Subcutaneous adipose tissue (tissue), 4 donors: Measurements from ENCODE around the gene MDH2. TPM values are rescaled to one million over a fixed set of nuclear protein-coding genes. Genes with fewer than 3 reads are reported as not detected.

Experiments
- total RNA-seq, 4 donors: library from RNA; depleted of rRNA; stranded (reverse); fragments of >200 nt; gene quantifications; one replicate each; pipeline ENCODE4 v1.1.0, GENCODE V29; 2016
- TF ChIP-seq, protein P1 (sequence below): fragments of 450-650 bp; IDR thresholded peaks from one replicate; pipeline ENCODE4 v1.5.1; 2016; ENCODE audit warnings: low read depth, mild to moderate bottlenecking, control low read depth, antibody characterized with exemption, moderate library complexity

The MDH2 gene, protein sequence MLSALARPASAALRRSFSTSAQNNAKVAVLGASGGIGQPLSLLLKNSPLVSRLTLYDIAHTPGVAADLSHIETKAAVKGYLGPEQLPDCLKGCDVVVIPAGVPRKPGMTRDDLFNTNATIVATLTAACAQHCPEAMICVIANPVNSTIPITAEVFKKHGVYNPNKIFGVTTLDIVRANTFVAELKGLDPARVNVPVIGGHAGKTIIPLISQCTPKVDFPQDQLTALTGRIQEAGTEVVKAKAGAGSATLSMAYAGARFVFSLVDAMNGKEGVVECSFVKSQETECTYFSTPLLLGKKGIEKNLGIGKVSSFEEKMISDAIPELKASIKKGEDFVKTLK
- 10 to 100 TPM; 45.0 to 97.2 (median 63.6) TPM for total RNA-seq

DNA sequence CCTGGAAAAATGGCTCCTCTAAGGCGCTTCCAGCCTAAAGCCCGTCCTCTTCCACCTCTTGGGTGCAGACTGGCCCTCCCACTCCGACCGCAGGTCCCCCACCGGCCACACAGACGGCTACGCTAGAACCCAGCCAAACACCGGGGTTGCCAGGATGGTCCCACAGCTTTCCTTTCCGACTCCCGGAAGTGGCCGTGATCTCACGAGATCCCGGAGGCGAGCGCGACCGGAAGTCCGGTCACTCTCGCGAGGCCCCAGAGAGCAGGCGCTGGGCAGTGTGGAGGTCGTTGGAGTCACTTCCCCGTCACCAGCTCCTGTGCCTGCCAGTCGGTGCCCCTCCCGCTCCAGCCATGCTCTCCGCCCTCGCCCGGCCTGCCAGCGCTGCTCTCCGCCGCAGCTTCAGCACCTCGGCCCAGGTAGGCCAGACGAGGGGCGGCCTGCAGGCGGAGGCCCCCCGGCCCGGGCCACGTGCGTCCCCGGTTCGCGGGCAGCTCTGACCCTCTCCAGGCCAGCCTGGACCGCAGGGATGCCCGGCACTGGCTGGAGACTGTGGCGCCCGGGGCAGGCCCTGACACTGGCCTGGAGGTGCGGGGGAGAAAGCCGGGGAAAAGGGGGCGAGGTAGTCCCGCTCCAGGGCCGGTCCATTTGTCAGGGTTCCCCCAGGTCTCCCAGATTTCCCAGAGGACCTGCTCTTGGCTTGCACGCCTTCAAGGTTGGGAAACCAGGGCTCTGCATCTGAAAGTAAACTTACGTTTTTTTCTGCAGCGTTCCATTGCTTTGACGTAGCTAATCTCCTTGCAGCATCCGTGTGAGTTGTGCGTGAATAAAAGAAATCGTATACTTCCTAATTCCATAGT, at the start of gene MDH2, which contains the start of gene STYXL1:
Gene MDH2 (plus strand): TSS at position 296 of the 857 bp plus-strand sequence. CDS start 55 bp downstream, at position 351.
Gene STYXL1 (minus strand): TSS at position 190 of the 857 bp plus-strand sequence. CDS start 17,477 bp downstream, outside the sequence.
- TF ChIP-seq, protein P1, sequence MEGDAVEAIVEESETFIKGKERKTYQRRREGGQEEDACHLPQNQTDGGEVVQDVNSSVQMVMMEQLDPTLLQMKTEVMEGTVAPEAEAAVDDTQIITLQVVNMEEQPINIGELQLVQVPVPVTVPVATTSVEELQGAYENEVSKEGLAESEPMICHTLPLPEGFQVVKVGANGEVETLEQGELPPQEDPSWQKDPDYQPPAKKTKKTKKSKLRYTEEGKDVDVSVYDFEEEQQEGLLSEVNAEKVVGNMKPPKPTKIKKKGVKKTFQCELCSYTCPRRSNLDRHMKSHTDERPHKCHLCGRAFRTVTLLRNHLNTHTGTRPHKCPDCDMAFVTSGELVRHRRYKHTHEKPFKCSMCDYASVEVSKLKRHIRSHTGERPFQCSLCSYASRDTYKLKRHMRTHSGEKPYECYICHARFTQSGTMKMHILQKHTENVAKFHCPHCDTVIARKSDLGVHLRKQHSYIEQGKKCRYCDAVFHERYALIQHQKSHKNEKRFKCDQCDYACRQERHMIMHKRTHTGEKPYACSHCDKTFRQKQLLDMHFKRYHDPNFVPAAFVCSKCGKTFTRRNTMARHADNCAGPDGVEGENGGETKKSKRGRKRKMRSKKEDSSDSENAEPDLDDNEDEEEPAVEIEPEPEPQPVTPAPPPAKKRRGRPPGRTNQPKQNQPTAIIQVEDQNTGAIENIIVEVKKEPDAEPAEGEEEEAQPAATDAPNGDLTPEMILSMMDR: no peak

DNA sequence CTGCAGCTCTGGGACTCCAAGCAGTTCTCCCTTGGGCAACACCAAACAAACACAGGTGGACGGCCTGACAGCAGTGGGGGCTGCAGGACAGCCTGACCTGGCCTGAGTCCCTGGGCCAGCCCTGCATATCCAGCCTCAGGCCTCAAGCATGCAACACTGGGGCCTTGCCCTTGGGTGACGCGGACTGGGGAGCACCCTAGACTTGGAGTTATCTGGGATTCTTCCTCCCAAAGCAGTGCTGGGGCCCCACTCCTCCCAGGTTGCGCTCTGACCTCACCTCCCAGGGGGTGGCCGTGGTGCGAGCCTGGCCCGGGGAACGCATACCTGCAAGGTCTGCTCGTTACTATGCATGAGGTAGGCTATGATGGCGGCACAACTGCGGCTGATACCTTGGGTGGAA, 47.3 kb upstream of the MDH2 start:
- TF ChIP-seq, protein P1: no peak

DNA sequence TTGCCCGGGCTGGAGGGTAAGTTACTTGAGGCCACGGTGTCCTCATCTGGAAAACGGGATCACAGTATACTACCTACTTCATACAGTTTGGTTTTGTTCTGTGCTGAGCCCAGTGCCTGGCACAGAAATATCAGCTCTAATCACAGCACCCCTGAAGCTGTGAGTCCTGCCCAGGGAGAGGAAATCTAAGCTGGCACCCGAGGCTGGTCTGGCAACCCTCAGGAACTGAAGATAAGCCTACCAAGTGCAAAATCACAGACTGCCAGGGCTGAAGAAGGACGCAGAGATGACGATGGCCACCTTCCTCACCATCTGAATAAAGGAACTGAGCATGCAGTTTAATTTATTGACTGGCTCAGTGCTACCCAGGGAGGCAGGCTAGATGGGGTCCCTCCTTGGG, 45.8 kb upstream of the MDH2 start:
- TF ChIP-seq, protein P1: no peak

DNA sequence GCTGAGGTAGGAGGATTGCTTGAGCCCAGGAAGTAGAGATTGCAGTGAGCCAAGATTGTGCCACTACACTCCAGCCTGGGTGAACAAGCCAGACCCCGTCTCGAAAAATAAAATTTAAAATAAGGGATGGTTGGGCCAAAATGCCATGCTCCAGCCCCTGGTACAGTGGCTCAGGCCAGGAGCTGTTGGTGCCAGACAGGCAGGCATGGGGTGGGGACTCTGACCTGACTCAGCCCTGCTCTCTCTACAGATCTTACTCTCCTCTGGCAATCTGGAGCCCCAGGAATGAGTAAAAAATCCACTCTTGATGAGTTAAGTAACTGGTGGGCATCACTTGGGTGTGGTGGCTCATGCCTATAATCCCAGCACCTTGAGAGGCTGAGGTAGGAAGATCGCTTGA, 45.1 kb upstream of the MDH2 start:
- TF ChIP-seq, protein P1: no peak

DNA sequence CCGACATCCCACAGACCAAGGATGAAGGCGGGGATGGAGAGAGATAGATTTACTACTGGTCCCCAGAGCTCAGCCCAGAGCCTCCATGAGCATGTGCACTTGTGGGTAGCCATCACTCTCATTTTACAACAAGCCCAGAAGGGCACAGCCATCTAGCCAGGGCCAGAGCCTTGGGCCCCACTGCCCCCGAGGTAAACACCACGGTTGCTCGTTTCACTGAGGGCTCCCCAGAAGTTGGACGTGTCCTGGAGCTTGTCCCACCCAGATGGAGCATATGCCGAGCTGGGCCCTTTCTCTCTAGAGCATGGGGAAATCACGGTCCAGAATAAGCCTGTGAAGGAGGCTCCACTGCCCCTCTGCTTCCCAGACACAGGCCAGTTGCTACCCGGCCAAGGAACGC, 44.6 kb upstream of the MDH2 start:
- TF ChIP-seq, protein P1: no peak

DNA sequence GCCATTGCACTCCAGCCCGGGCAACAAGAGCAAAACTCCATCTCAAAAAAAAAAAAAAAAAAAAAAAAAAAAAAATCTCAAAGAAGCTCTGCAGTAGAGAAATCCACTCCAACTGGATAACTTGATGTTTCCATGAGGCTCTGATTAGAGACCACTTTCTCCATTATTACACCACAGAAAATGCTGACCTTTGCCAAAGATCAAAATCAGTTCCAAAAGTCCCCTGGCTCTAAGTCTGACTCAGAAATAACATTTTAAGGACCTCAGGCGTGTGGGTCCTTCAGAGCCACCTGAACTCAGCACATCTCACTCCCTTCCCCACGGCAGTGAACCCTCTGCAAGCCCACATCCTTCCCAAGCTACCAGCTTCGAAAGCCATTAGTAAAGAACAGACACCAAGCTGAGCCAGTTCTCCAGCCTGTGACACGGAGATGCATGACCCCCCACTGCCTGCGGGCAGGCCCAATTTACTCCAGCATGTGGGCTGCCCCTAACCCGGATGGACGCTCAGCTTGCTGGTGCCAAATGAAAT, 39.7 kb upstream of the MDH2 start:
- TF ChIP-seq, protein P1: no peak
